Calu3 (cell line): ENCODE measurements around the gene HSBP1L1. TPM values are rescaled to one million over a fixed set of nuclear protein-coding genes. Genes with fewer than 3 reads are reported as not detected.

ENCODE experiments used
- Bru-seq: library from RNA; stranded (reverse); fragments of 400-500 nt; gene quantifications from one replicate; lab custom pipeline; 2021; lab: Mats Ljungman, UMichigan
- BruChase-seq, 2 experiments: library from RNA; stranded (reverse); fragments of 400-500 nt; gene quantifications; one replicate each; lab custom pipeline; 2021; lab: Mats Ljungman, UMichigan
- BruUV-seq: library from RNA; stranded (reverse); fragments of 400-500 nt; replicated peaks from 2 replicates; lab custom pipeline; 2021; lab: Mats Ljungman, UMichigan
- CTCF ChIA-PET: fragments of 300-600 bp; sonication (Branson Sonifier 250); formaldehyde crosslinking; loops from one replicate; lab custom pipeline; 2022; ENCODE audit warnings: antibody characterized with exemption; lab: Charles Lee
- DNase-seq: peaks from one replicate; pipeline ENCODE4 v3.0.0; 2022
- H3K27ac Mint-ChIP-seq: one replicate; pipeline ENCODE4 v1.8.0; 2022; ENCODE audit warnings: mixed read lengths; ENCODE audit not compliant: unreplicated experiment
- H3K27me3 Mint-ChIP-seq: one replicate; pipeline ENCODE4 v1.8.0; 2022; ENCODE audit warnings: mixed read lengths; ENCODE audit not compliant: unreplicated experiment
- H3K36me3 Mint-ChIP-seq: one replicate; pipeline ENCODE4 v1.8.0; 2022; ENCODE audit warnings: mild to moderate bottlenecking, moderate library complexity, mixed read lengths; ENCODE audit not compliant: insufficient read depth, unreplicated experiment
- H3K4me1 Mint-ChIP-seq: one replicate; pipeline ENCODE4 v1.8.0; 2022; ENCODE audit warnings: mild to moderate bottlenecking, low read depth, mixed read lengths; ENCODE audit not compliant: unreplicated experiment
- H3K4me3 Mint-ChIP-seq: one replicate; pipeline ENCODE4 v1.8.0; 2022; ENCODE audit warnings: mild to moderate bottlenecking, low read depth, moderate library complexity, mixed read lengths; ENCODE audit not compliant: unreplicated experiment
- H3K9me3 Mint-ChIP-seq: one replicate; pipeline ENCODE4 v1.8.0; 2022; ENCODE audit warnings: low read depth, mixed read lengths; ENCODE audit not compliant: unreplicated experiment
- CTCF ChIP-seq: fragments of 200-600 bp; IDR thresholded peaks from one replicate; pipeline ENCODE4 v1.8.0; 2022; ENCODE audit warnings: antibody characterized with exemption; ENCODE audit not compliant: unreplicated experiment
- intact Hi-C: fragments of 100-400 bp; cut with micrococcal nuclease; formaldehyde crosslinking; loops from one replicate; pipeline ENCODE4 v1.10.0; 2022; ENCODE audit not compliant: unreplicated experiment
- long read RNA-seq: library from polyadenylated mRNA; stranded (forward); transcript quantifications from one replicate; pipeline ENCODE4 v2.0.0, GENCODE V29; 2022
- total RNA-seq: library from RNA; stranded (reverse); gene quantifications from 2 replicates; pipeline ENCODE4 v1.2.3, GENCODE V29; 2022

The HSBP1L1 gene
- total RNA-seq (17.9 and 18.8 TPM in 2 replicates), Bru-seq, nascent RNA (percentile 63 among the genes with signal in this experiment), BruChase-seq, experiment 1, labeled RNA remaining after a 6-hour chase (percentile 69 among the genes with signal in this experiment), BruChase-seq, experiment 2, labeled RNA remaining after a 2-hour chase (percentile 70 among the genes with signal in this experiment)
- long read RNA-seq, transcript HSBP1L1-201 (4 exons, 771 nt), result major isoform, 14 of 18 reads
- long read RNA-seq, partial matches to known transcripts, result 0 of 18 reads
- long read RNA-seq, other reads (novel, unspliced or antisense), result 4 of 18 reads

GRCh38 chr18:79964330-79965118 lies at the start of gene HSBP1L1:
Gene HSBP1L1 (plus strand): TSS chr18:79964643. CDS start chr18:79964736, 93 bp downstream.
- Mint-ChIP-seq H3K4me1 (peaks cover 24% of the 10 kb centered on the region), H3K36me3 (peaks cover 36% of the 10 kb centered on the region), H3K9me3 (no peaks in the 10 kb centered on the region), H3K4me3 (peak within 1 kb of the TSS; percentile 69), H3K27me3 (no peaks in the 10 kb centered on the region), H3K27ac (peak within 1 kb of the TSS; percentile 76)
- BruUV-seq, result no TSS peak
- TF ChIP-seq CTCF, result no peak
- CTCF ChIA-PET, result no interaction called here
- DNase-seq, result peak; percentile 82
- intact Hi-C loops, result no loop called here

- intact Hi-C loops, result no loop called here
- no peak overlapping the region for H3K27ac Mint-ChIP-seq
- no peak overlapping the region for H3K4me3 Mint-ChIP-seq
- H3K36me3 Mint-ChIP-seq, result peaks cover 34% of the 10 kb centered on the region
- BruUV-seq, result no TSS peak
- H3K4me1 Mint-ChIP-seq, result no peaks in the 10 kb centered on the region
- no peaks in the 10 kb centered on the region for H3K27me3 Mint-ChIP-seq
- DNase-seq, result no peak
- CTCF ChIA-PET, result no interaction called here
- no peak for TF ChIP-seq CTCF
- peaks cover 12% of the 10 kb centered on the region for H3K9me3 Mint-ChIP-seq
Observed at GRCh38 chr18:79915161-79916127, 49.0 kb upstream of the HSBP1L1 start.

- Mint-ChIP-seq H3K27ac (no peak overlapping the region), H3K27me3 (no peaks in the 10 kb centered on the region), H3K36me3 (peaks cover 34% of the 10 kb centered on the region), H3K4me3 (no peak overlapping the region), H3K9me3 (peaks cover 12% of the 10 kb centered on the region), H3K4me1 (no peaks in the 10 kb centered on the region)
- CTCF ChIA-PET, result no interaction called here
- intact Hi-C loops, result no loop called here
- no peak for TF ChIP-seq CTCF
- no peak for DNase-seq
- no TSS peak for BruUV-seq
Observed at GRCh38 chr18:79916128-79916494, 48.3 kb upstream of the HSBP1L1 start.

- Mint-ChIP-seq H3K36me3 (peaks cover 34% of the 10 kb centered on the region), H3K4me1 (no peaks in the 10 kb centered on the region), H3K4me3 (no peak overlapping the region), H3K27me3 (no peaks in the 10 kb centered on the region), H3K9me3 (peaks cover 12% of the 10 kb centered on the region), H3K27ac (no peak overlapping the region)
- TF ChIP-seq CTCF, result no peak
- DNase-seq, result no peak
- intact Hi-C loops, result no loop called here
- no TSS peak for BruUV-seq
- CTCF ChIA-PET, result no interaction called here
Observed at GRCh38 chr18:79916546-79917168, 47.8 kb upstream of the HSBP1L1 start.
